ENCODE results near the gene CCNQ.

- no peak for TF ChIP-seq CTCF (conservative IDR thresholded peaks at IDR 0.05)
- TF ChIP-seq EZH2 (IDR thresholded peaks at IDR 0.05; ENCODE audit: low read depth): no peak
Measured at GRCh38 chrX:153624196-153625091, 25.5 kb upstream of the CCNQ start.
